BLaER1 (cell line): ENCODE data around the gene WDR19.

Experiments used
- H3K27ac ChIP-seq: shearing (Covaris generic); formaldehyde crosslinking; 2 replicates; pipeline ENCODE4 v1.8.1; 2022
- H3K27me3 ChIP-seq: shearing (Covaris generic); formaldehyde crosslinking; 2 replicates; pipeline ENCODE4 v1.8.1; 2022
- H3K36me3 ChIP-seq: shearing (Covaris generic); formaldehyde crosslinking; 2 replicates; pipeline ENCODE4 v1.8.1; 2022
- H3K4me1 ChIP-seq: shearing (Covaris generic); formaldehyde crosslinking; 2 replicates; pipeline ENCODE4 v1.8.1; 2022
- H3K4me2 ChIP-seq: shearing (Covaris generic); formaldehyde crosslinking; 2 replicates; pipeline ENCODE4 v1.8.1; 2022
- H3K4me3 ChIP-seq: shearing (Covaris generic); formaldehyde crosslinking; 2 replicates; pipeline ENCODE4 v1.8.1; 2022
- H3K9ac ChIP-seq: shearing (Covaris generic); formaldehyde crosslinking; 2 replicates; pipeline ENCODE4 v1.8.1; 2022
- H3K9me3 ChIP-seq: shearing (Covaris generic); formaldehyde crosslinking; 2 replicates; pipeline ENCODE4 v1.8.1; 2022
- H4K20me1 ChIP-seq: shearing (Covaris generic); formaldehyde crosslinking; 2 replicates; pipeline ENCODE4 v1.8.1; 2022
- Cebpa-rat ChIP-seq: shearing (Covaris generic); IDR thresholded peaks from 2 replicates; pipeline ENCODE4 v1.8.1; 2022

WDR19 gene

GRCh38 chr4:39319676-39320075, 137.3 kb downstream of the WDR19 start:
- Histone ChIP-seq H3K27ac (no peak overlapping the region), H3K4me2 (no peak overlapping the region), H3K4me3 (no peak overlapping the region), H3K27me3 (no peaks in the 10 kb centered on the region), H3K9ac (no peak overlapping the region), H3K36me3 (peaks cover 87% of the 10 kb centered on the region), H4K20me1 (no peaks in the 10 kb centered on the region; the same call in 1 of the 2 replicates), H3K9me3 (no peaks in the 10 kb centered on the region), H3K4me1 (no peaks in the 10 kb centered on the region)
- no peak for TF ChIP-seq Cebpa-rat

- no peaks in the 10 kb centered on the region for H3K9me3 ChIP-seq
- no peaks in the 10 kb centered on the region; the same call in 1 of the 2 replicates for H4K20me1 ChIP-seq
- no peak overlapping the region for H3K4me2 ChIP-seq
- H3K27ac ChIP-seq: no peak overlapping the region
- H3K9ac ChIP-seq: no peak overlapping the region
- TF ChIP-seq Cebpa-rat: no peak
- peaks cover 87% of the 10 kb centered on the region for H3K36me3 ChIP-seq
- H3K4me3 ChIP-seq: no peak overlapping the region
- H3K27me3 ChIP-seq: no peaks in the 10 kb centered on the region
- H3K4me1 ChIP-seq: no peaks in the 10 kb centered on the region
These were observed 138.2 kb downstream of the WDR19 start for GRCh38 chr4:39320381-39321115.

- no peak overlapping the region for H3K4me3 ChIP-seq
- no peaks in the 10 kb centered on the region for H3K9me3 ChIP-seq
- no peaks in the 10 kb centered on the region for H3K27me3 ChIP-seq
- H3K27ac ChIP-seq: no peak overlapping the region
- H3K9ac ChIP-seq: no peak overlapping the region
- peaks cover 88% of the 10 kb centered on the region for H3K36me3 ChIP-seq
- H3K4me2 ChIP-seq: no peak overlapping the region
- TF ChIP-seq Cebpa-rat: no peak
- no peaks in the 10 kb centered on the region for H3K4me1 ChIP-seq
- H4K20me1 ChIP-seq: peaks cover 11% of the 10 kb centered on the region
These were observed 141.5 kb downstream of the WDR19 start for GRCh38 chr4:39323821-39324220.

GRCh38 chr4:39324446-39324845, 142.1 kb downstream of the WDR19 start:
- Histone ChIP-seq H3K27ac (no peak overlapping the region), H3K4me3 (no peak overlapping the region), H3K36me3 (peaks cover 86% of the 10 kb centered on the region), H3K4me1 (no peaks in the 10 kb centered on the region), H3K9ac (no peak overlapping the region), H4K20me1 (peaks cover 15% of the 10 kb centered on the region), H3K4me2 (no peak overlapping the region), H3K9me3 (no peaks in the 10 kb centered on the region), H3K27me3 (no peaks in the 10 kb centered on the region)
- TF ChIP-seq Cebpa-rat: no peak

GRCh38 chr4:39324897-39325613, 142.7 kb downstream of the WDR19 start:
- H3K27ac ChIP-seq: no peak overlapping the region
- H3K4me1 ChIP-seq: no peaks in the 10 kb centered on the region
- no peaks in the 10 kb centered on the region for H3K9me3 ChIP-seq
- H4K20me1 ChIP-seq: peaks cover 21% of the 10 kb centered on the region
- H3K27me3 ChIP-seq: no peaks in the 10 kb centered on the region
- peaks cover 86% of the 10 kb centered on the region for H3K36me3 ChIP-seq
- no peak overlapping the region for H3K9ac ChIP-seq
- TF ChIP-seq Cebpa-rat: no peak
- no peak overlapping the region for H3K4me2 ChIP-seq
- H3K4me3 ChIP-seq: no peak overlapping the region

- no peaks in the 10 kb centered on the region for H3K27me3 ChIP-seq
- no peak overlapping the region for H3K4me3 ChIP-seq
- H4K20me1 ChIP-seq: peaks cover 26% of the 10 kb centered on the region
- H3K27ac ChIP-seq: no peak overlapping the region
- TF ChIP-seq Cebpa-rat: no peak
- no peak overlapping the region for H3K9ac ChIP-seq
- H3K9me3 ChIP-seq: no peaks in the 10 kb centered on the region
- no peak overlapping the region for H3K4me2 ChIP-seq
- H3K36me3 ChIP-seq: peaks cover 77% of the 10 kb centered on the region
- H3K4me1 ChIP-seq: no peaks in the 10 kb centered on the region
These were observed 144.2 kb downstream of the WDR19 start for GRCh38 chr4:39326468-39326977.

GRCh38 chr4:39330353-39330752, 148.0 kb downstream of the WDR19 start:
- H3K4me2 ChIP-seq: no peak overlapping the region
- no peak overlapping the region for H3K27ac ChIP-seq
- H3K27me3 ChIP-seq: no peaks in the 10 kb centered on the region
- peaks cover 35% of the 10 kb centered on the region for H4K20me1 ChIP-seq
- H3K36me3 ChIP-seq: peaks cover 55% of the 10 kb centered on the region
- no peaks in the 10 kb centered on the region for H3K9me3 ChIP-seq
- no peak overlapping the region for H3K4me3 ChIP-seq
- TF ChIP-seq Cebpa-rat: no peak
- H3K9ac ChIP-seq: no peak overlapping the region
- H3K4me1 ChIP-seq: no peaks in the 10 kb centered on the region

GRCh38 chr4:39331191-39331590, 148.9 kb downstream of the WDR19 start:
- no peak overlapping the region for H3K27ac ChIP-seq
- no peaks in the 10 kb centered on the region for H3K9me3 ChIP-seq
- H4K20me1 ChIP-seq: peaks cover 43% of the 10 kb centered on the region
- H3K9ac ChIP-seq: no peak overlapping the region
- no peak overlapping the region for H3K4me2 ChIP-seq
- TF ChIP-seq Cebpa-rat: no peak
- peaks cover 54% of the 10 kb centered on the region for H3K36me3 ChIP-seq
- H3K4me1 ChIP-seq: no peaks in the 10 kb centered on the region
- no peak overlapping the region for H3K4me3 ChIP-seq
- no peaks in the 10 kb centered on the region for H3K27me3 ChIP-seq
